ENCODE results near the gene ASB2. TPM values are rescaled to one million over a fixed set of nuclear protein-coding genes. Genes with fewer than 3 reads are reported as not detected.

Gene ASB2
- total RNA-seq, 1 experiment from 2014 or later: not detected

- no peak for DNase-seq
These were observed 7.7 kb upstream of the ASB2 start for GRCh38 chr14:93984070-93984469.

GRCh38 chr14:93982230-93983007 is 6.0 kb upstream of the ASB2 start:
- BruUV-seq (replicated peaks): no TSS peak
- Histone ChIP-seq H3K9me3 (ENCODE audit: insufficient read depth, low read depth) (no peaks in the 10 kb centered on the region), H3K4me3 (no peak overlapping the region), H3K4me1 (replicated peaks; ENCODE audit: insufficient read depth) (peaks cover 9% of the 10 kb centered on the region; the same call in 1 of the 2 replicates), H3F3A (ENCODE audit: insufficient read depth, low read depth) (no peaks in the 10 kb centered on the region), H4K20me1 (ENCODE audit: insufficient read depth) (no peaks in the 10 kb centered on the region), H3K36me3 (ENCODE audit: low read depth) (no peaks in the 10 kb centered on the region), H2AFZ (no peak overlapping the region), H3K27me3 (ENCODE audit: insufficient read depth, low read depth) (no peaks in the 10 kb centered on the region), H3K9me2 (ENCODE audit: insufficient read depth) (no peaks in the 10 kb centered on the region), H3K4me2 (no peak overlapping the region), H3K79me2 (ENCODE audit: low read depth) (no peaks in the 10 kb centered on the region), H3K27ac (no peak overlapping the region)
- TF ChIP-seq EZH2 (IDR thresholded peaks at IDR 0.05; ENCODE audit: low read depth) (no peak), CTCF (conservative IDR thresholded peaks at IDR 0.05) (no peak)
- ChIA-PET POLR2A (ENCODE audit: unreplicated experiment) (no interaction called here), CTCF (interaction anchor here (0.6 kb wide), 1 partner anchor 1378 kb away, joined by 3 read pairs; no protein-coding TSS in a partner anchor)
- intact Hi-C loops (cut with micrococcal nuclease; ENCODE audit: unreplicated experiment): no loop called here
- DNase-seq: no peak

More at GRCh38 chr14:93984070-93984469, 7.7 kb upstream of the ASB2 start:
- H3K4me1 ChIP-seq (replicated peaks; ENCODE audit: insufficient read depth): peaks cover 11% of the 10 kb centered on the region; the same call in 1 of the 2 replicates
- no peaks in the 10 kb centered on the region for H4K20me1 ChIP-seq (ENCODE audit: insufficient read depth)
- no peaks in the 10 kb centered on the region for H3K9me3 ChIP-seq (ENCODE audit: insufficient read depth, low read depth)
- ChIA-PET CTCF (no interaction called here), POLR2A (ENCODE audit: unreplicated experiment) (no interaction called here)
- no peaks in the 10 kb centered on the region for H3K27me3 ChIP-seq (ENCODE audit: insufficient read depth, low read depth)
- no peak overlapping the region for H3K27ac ChIP-seq
- intact Hi-C loops (cut with micrococcal nuclease; ENCODE audit: unreplicated experiment): no loop called here
- no TSS peak for BruUV-seq (replicated peaks)
- no peak overlapping the region for H3K4me3 ChIP-seq
- H3F3A ChIP-seq (ENCODE audit: insufficient read depth, low read depth): no peaks in the 10 kb centered on the region
- H3K4me2 ChIP-seq: no peak overlapping the region
- H3K79me2 ChIP-seq (ENCODE audit: low read depth): no peaks in the 10 kb centered on the region
- no peak for TF ChIP-seq EZH2 (IDR thresholded peaks at IDR 0.05; ENCODE audit: low read depth)
- no peak for TF ChIP-seq CTCF (conservative IDR thresholded peaks at IDR 0.05)
- no peak overlapping the region for H2AFZ ChIP-seq
- H3K36me3 ChIP-seq (ENCODE audit: low read depth): no peaks in the 10 kb centered on the region
- H3K9me2 ChIP-seq (ENCODE audit: insufficient read depth): no peaks in the 10 kb centered on the region

- ChIA-PET CTCF (no interaction called here), POLR2A (ENCODE audit: unreplicated experiment) (no interaction called here)
- Histone ChIP-seq H3K4me3 (no peak overlapping the region), H3K27ac (no peak overlapping the region), H3K36me3 (ENCODE audit: low read depth) (no peaks in the 10 kb centered on the region), H3K4me2 (no peak overlapping the region), H3K79me2 (ENCODE audit: low read depth) (no peaks in the 10 kb centered on the region), H3K4me1 (replicated peaks; ENCODE audit: insufficient read depth) (0 out of 2 replicates have a peak, but pooled peaks cover under 1% of the 10 kb centered on the region), H3K9me3 (ENCODE audit: insufficient read depth, low read depth) (no peaks in the 10 kb centered on the region), H3K27me3 (ENCODE audit: insufficient read depth, low read depth) (no peaks in the 10 kb centered on the region), H4K20me1 (ENCODE audit: insufficient read depth) (no peaks in the 10 kb centered on the region), H3F3A (ENCODE audit: insufficient read depth, low read depth) (no peaks in the 10 kb centered on the region), H3K9me2 (ENCODE audit: insufficient read depth) (no peaks in the 10 kb centered on the region), H2AFZ (no peak overlapping the region)
- BruUV-seq (replicated peaks): no TSS peak
- intact Hi-C loops (cut with micrococcal nuclease; ENCODE audit: unreplicated experiment): no loop called here
- TF ChIP-seq EZH2 (IDR thresholded peaks at IDR 0.05; ENCODE audit: low read depth) (no peak), CTCF (conservative IDR thresholded peaks at IDR 0.05) (no peak)
- no peak for DNase-seq
These were observed 5.2 kb upstream of the ASB2 start for GRCh38 chr14:93981316-93982229.

All from PC-9 (cell line).